Activated naive CD8-positive, alpha-beta T cell treated with anti-CD3 and anti-CD28 coated beads for 36 hours (primary cell): ENCODE results near the gene SELENOW. TPM values are rescaled to one million over a fixed set of nuclear protein-coding genes. Genes with fewer than 3 reads are reported as not detected.
"Not testable (repeated sequence)": the region's sequence is repeated elsewhere in the genome, so short reads cannot be mapped to it uniquely, and the experiment has no call there.

Experiments used
- DNase-seq: peaks from one replicate; pipeline ENCODE4 v3.0.0; 2021
- H3K27ac Mint-ChIP-seq: one replicate; pipeline ENCODE4 v1.8.0; 2022; ENCODE audit warnings: mild to moderate bottlenecking, moderate library complexity, mixed read lengths
- H3K27me3 Mint-ChIP-seq: one replicate; pipeline ENCODE4 v1.8.0; 2022; ENCODE audit warnings: mild to moderate bottlenecking, mixed read lengths
- H3K36me3 Mint-ChIP-seq: one replicate; pipeline ENCODE4 v1.8.0; 2021; ENCODE audit warnings: mild to moderate bottlenecking, mixed read lengths
- H3K4me1 Mint-ChIP-seq: one replicate; pipeline ENCODE4 v1.8.0; 2021; ENCODE audit warnings: mixed read lengths
- H3K4me3 Mint-ChIP-seq: one replicate; pipeline ENCODE4 v1.8.0; 2022; ENCODE audit warnings: mild to moderate bottlenecking, moderate library complexity, mixed read lengths
- H3K9me3 Mint-ChIP-seq: one replicate; pipeline ENCODE4 v1.8.0; 2022; ENCODE audit warnings: mixed read lengths
- total RNA-seq, 2 experiments: library from RNA; stranded (reverse); gene quantifications; one replicate each; pipeline ENCODE4 v1.2.3, GENCODE V29; 2021

The SELENOW gene
- total RNA-seq, 2 experiments from 2014 or later, result 99.1 to 107 TPM

DNA sequence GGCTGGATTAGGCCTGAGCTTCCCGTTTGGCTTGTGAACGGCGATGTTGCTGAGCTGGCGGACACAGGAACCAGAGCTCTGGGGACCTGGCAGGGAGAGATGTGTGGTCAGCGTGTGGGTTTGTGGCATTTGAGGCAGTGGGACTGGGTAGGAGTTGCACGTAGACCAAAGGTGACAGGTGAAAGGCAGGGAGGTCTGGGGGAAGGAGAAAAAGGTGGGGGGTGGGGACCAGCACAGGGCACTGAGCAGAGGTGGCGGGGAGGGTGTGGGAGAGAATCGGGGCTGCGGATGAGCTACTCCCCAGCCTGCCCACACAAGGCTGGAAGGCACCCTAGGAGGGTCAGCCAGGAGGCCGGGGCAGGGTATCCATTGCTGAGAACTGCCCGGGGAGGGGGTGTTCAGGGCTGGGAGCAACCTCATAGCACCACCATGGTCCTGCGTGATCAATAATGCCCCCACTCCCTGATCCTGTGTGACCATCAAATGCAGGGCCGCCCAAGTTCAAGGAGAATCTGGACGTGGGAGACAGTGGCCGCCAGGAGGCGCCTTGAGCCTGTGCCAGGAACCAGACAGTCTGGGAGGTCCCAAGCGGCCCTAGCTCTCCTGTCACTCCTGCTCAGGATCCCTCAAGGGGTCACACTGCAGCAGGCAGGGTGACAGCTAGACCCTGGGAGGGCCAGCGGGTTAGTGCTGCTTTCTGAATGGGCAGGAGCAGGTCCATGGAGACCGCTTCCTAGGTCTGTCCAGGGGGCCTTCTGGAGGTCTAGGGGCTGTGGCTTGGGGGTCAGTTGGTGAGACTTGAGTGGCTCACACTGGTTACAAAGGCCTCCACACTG lies 12.8 kb upstream of the SELENOW start:
- DNase-seq, result peak; percentile 38
- Mint-ChIP-seq H3K36me3 (no peaks in the 10 kb centered on the region), H3K4me1 (no peaks in the 10 kb centered on the region), H3K27me3 (no peaks in the 10 kb centered on the region), H3K4me3 (no peak overlapping the region), H3K27ac (no peak overlapping the region), H3K9me3 (no peaks in the 10 kb centered on the region)

DNA sequence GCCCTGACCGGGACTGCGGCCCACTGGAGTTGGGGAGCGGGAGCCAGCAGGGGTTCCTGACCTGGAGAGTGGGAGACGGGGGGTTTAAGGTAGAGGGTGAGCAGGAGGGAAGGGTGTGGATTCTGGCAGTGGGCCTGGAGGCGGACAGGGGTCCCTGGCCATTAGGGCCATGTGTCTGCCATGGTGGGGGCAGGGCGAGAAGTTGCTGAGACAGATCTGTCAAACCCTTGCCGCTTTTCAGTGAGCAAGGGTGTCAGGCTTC lies 12.2 kb upstream of the SELENOW start:
- no peak for DNase-seq

DNA sequence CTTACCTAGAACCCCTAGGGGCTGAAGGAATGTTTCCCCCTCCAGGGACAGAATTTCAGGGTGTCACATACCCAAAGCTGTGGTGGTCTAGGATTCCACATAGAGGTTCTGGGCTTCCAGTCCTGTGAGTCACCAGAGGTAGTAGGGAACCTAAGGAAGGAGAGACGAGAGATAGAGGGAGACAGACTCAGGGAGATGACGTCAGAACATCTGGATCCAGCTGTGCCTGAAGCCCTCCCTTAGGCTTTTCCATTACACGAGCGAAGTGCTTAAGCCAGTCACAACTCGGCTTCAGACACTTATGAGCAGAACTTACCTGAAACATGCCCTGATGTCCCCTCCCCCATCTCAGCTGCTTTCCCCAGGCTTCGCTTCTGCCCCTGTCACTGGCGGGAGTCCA lies 11.8 kb upstream of the SELENOW start:
- no peak overlapping the region for H3K4me3 Mint-ChIP-seq
- no peaks in the 10 kb centered on the region for H3K4me1 Mint-ChIP-seq
- H3K27ac Mint-ChIP-seq, result no peak overlapping the region
- no peaks in the 10 kb centered on the region for H3K36me3 Mint-ChIP-seq
- no peaks in the 10 kb centered on the region for H3K27me3 Mint-ChIP-seq
- no peaks in the 10 kb centered on the region for H3K9me3 Mint-ChIP-seq
- no peak for DNase-seq

More for the DNA sequence above, 12.2 kb upstream of the SELENOW start:
- Mint-ChIP-seq H3K4me3 (no peak overlapping the region), H3K27ac (no peak overlapping the region), H3K27me3 (no peaks in the 10 kb centered on the region), H3K4me1 (no peaks in the 10 kb centered on the region), H3K36me3 (no peaks in the 10 kb centered on the region), H3K9me3 (no peaks in the 10 kb centered on the region)

DNA sequence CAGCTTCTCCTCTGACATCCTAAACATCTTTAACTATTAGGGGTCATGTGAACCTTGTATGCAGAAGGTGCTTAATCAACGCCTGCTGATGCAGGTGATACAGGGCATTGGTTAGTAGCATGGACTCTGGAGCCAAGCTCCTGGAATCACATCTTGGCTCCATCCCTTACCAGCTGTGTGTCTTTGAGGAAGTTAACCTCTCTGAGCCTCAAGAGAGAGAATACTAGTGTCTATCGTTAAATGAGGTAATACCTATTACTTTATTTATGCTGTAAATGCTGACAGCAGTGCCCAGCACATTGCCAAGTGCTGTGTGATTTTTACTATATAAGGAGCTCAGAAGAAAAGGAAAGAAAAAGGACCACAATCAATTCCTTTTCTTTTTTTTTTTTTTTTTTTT lies 11.2 kb upstream of the SELENOW start:
- Mint-ChIP-seq H3K9me3 (no peaks in the 10 kb centered on the region), H3K27me3 (no peaks in the 10 kb centered on the region), H3K4me1 (no peaks in the 10 kb centered on the region), H3K27ac (no peak overlapping the region), H3K36me3 (no peaks in the 10 kb centered on the region), H3K4me3 (no peak overlapping the region)
- no peak for DNase-seq

DNA sequence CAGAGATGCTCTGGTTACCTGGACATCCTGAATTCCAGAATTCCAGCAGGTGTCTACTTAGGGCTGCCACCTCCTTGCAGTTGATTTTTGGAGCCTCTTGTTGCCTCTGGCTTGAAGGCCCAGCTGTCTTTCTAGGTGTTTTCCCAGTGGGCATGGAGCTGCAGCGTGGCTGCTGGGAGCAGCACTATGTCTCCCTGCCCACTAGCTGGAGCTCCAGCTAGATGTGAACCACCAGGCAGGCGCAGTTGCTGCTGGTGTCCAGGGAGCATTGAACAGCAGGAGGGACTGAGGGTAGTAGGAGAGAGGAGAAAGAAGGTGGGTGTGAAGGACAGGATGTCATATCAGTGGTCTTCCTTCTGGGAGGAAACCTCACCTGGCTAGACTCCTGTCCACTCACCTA lies 9.9 kb upstream of the SELENOW start:
- H3K4me1 Mint-ChIP-seq, result no peaks in the 10 kb centered on the region
- no peak overlapping the region for H3K4me3 Mint-ChIP-seq
- no peaks in the 10 kb centered on the region for H3K9me3 Mint-ChIP-seq
- no peak for DNase-seq
- no peaks in the 10 kb centered on the region for H3K36me3 Mint-ChIP-seq
- H3K27ac Mint-ChIP-seq, result no peak overlapping the region
- H3K27me3 Mint-ChIP-seq, result no peaks in the 10 kb centered on the region

DNA sequence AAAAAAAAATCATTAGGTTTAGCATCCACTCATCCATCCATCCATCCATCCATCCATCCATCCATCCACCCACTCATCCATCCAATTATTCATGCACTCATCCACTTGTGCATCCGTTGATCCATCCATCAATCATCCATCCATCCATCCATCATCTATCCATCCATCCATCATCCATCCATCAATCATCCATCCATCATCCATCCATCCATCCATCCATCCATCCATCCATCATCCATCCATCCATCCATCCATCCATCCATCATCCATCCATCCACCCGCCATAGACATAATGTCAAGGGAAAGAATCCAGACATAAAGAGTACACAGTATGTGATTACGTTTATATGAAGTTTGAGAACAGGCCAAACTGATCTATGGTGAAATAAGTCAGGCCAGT lies 9.0 kb upstream of the SELENOW start:
- Mint-ChIP-seq H3K36me3 (no peaks in the 10 kb centered on the region), H3K4me1 (no peaks in the 10 kb centered on the region), H3K4me3 (no peak overlapping the region), H3K27ac (no peak overlapping the region), H3K27me3 (no peaks in the 10 kb centered on the region), H3K9me3 (no peaks in the 10 kb centered on the region)
- no peak for DNase-seq

DNA sequence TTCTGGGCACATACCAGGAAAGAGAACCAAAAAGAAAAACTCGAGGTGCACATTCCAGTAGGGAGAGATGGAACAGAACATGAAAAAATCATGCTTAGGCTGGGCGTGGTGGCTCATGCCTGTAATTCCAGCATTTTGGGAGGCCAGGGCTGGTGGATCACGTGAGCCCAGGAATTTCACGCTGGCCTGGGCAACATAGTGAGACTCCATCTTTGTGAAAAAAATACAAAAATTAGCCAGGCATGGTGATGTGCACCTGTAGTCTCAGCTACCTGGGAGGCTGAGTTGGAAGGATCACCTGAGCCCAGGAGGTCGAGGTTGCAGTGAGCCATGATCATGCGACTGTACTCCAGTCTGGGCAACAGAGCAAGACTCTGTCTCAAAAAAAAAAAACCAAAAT lies 7.2 kb upstream of the SELENOW start:
- not testable (repeated sequence) for DNase-seq, H3K36me3 Mint-ChIP-seq, H3K4me3 Mint-ChIP-seq, H3K9me3 Mint-ChIP-seq, H3K4me1 Mint-ChIP-seq, H3K27me3 Mint-ChIP-seq, H3K27ac Mint-ChIP-seq

DNA sequence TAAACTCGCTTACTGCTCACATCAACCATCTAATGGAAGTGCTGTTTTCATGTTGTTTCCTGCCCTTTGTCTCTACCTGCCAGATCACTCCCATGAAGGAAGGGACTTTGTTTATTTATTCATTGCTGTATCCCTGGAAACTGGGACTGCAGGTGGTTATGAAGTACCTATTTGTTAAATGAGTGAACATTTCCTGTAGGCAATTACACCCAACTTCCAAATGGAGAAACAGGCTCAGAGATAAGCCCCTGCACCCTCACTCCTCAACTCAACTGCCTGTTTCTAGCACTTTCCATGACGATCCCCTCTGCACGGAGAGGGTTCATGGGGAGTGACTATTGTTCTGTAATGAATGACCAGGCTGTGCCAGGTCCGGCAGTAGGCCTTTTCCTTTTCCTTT lies 1.9 kb upstream of the SELENOW start:
- no peak overlapping the region for H3K27ac Mint-ChIP-seq
- H3K36me3 Mint-ChIP-seq, result peaks cover 15% of the 10 kb centered on the region
- H3K9me3 Mint-ChIP-seq, result no peaks in the 10 kb centered on the region
- no peak overlapping the region for H3K4me3 Mint-ChIP-seq
- no peak for DNase-seq
- H3K27me3 Mint-ChIP-seq, result no peaks in the 10 kb centered on the region
- peaks cover 9% of the 10 kb centered on the region for H3K4me1 Mint-ChIP-seq

DNA sequence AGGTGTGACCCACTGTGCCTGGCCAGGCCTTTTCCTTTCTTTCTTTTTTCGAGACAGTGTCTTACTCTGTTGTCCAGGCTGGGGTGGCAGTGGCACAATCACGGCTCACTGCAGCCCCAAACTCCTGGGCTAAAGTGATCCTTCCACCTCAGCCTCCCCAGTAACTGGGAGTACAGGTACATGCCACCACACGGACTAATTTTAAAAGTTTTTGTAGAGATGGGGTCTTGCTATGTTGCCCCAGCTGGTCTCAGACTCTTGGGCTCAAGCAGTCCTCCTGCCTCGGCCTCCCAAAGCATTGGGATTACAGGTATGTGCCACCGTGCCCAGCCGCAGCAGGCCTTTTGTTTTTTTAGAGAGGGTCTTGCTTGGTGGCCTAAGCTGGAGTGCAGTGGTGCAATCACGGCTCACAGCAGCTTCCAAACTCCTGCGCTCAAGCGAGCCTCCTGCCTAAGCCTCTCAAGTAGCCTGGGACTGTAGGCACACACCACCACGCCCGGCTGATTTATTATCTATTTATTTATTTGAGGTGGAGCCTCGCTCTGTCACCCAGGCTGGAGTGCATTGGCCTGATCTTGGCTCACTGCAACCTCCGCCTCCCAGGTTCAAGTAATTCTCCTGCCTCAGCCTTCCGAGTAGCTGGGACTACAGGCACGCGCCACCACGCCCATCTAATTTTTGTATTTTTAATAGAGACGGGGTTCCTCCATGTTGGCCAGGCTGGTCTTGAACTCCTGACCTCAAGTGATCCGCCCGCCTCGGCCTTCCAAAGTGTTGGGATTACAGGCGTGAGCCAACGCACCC lies 1.1 kb upstream of the SELENOW start:
- H3K4me1 Mint-ChIP-seq, H3K9me3 Mint-ChIP-seq, DNase-seq, H3K27me3 Mint-ChIP-seq: not testable (repeated sequence)
- Mint-ChIP-seq H3K27ac (peak overlapping the region; percentile 90), H3K4me3 (peak overlapping the region; percentile 97), H3K36me3 (peaks cover 18% of the 10 kb centered on the region)

DNA sequence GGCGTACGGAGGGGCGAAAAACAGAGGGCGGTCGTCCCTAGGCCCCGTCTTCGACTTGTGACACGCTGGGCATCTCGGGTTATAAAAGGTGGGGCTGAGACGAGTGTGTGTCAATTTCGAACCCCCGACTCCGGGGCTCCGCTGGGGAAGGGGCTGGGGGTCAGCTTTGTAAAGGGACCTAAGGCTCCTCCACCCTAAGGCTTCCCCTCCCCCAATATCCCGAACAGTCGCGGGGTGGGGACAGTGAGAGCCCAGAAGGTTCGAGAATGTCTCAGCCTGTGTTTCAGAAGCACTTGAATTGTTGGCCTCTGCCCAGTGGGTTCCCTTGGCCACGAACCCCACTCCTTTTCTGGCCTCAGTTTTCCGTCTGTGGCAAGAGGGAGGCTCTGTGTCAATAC lies 450 bp downstream of the SELENOW start:
- DNase-seq, result no peak
- Mint-ChIP-seq H3K9me3 (no peaks in the 10 kb centered on the region), H3K4me1 (peaks cover 9% of the 10 kb centered on the region), H3K36me3 (peaks cover 20% of the 10 kb centered on the region), H3K4me3 (peak overlapping the region; percentile 97), H3K27ac (peak overlapping the region; percentile 90), H3K27me3 (no peaks in the 10 kb centered on the region)

DNA sequence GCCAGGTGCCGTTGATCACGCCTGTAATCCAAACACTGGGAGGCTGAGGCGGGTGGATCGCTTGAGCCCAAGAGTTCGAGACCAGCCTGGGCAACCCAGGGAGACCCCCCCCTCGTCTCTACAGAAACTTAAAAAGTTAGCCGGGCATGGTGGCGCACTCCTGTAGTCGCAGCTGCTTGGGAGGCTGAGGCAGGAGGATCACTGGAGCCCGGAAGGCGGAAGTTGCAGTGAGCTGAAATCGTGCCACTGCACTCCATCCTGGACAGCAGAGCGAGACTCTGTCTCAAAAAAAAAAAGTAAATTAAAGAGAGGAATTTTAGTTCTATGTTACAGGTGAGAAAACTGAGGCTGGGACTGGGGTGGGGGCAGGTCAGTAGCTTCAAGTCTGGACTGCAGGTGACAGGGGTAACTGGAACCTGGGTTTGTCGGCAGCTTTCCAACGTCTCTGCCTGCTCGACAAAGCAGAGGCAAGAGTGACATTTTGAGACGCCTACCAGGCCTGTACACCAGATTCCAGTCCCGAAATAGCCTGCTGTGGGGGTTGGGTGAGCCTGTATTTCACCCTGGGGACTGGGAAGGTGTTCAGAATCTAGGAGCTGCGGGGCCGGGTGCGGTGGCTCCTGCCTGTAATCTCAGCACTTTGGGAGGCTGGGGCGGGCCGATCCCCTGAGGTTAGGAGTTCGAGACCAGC lies 1.2 kb downstream of the SELENOW start:
- H3K27me3 Mint-ChIP-seq, result no peaks in the 10 kb centered on the region
- DNase-seq, result no peak
- H3K4me1 Mint-ChIP-seq, result peaks cover 9% of the 10 kb centered on the region
- no peaks in the 10 kb centered on the region for H3K9me3 Mint-ChIP-seq
- H3K36me3 Mint-ChIP-seq, result peaks cover 20% of the 10 kb centered on the region
- peak overlapping the region; percentile 90 for H3K27ac Mint-ChIP-seq
- H3K4me3 Mint-ChIP-seq, result peak overlapping the region; percentile 97

DNA sequence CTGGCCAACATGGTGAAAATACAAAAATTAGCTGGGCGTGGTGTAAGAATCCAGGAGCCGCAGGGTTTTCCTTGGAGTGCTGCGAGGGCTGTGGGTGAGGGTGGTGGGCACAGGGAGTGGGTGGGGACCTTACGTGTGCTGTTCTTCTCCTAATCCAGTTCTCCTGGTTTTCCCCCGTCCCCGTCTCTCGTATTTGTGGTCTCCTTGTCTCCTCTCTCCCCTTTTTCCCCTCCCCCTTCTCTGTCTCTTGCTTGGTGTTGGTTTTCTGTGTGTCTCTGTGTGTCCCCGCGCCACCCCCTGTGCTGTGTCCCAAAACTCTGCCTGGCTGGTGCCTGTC lies 1.7 kb downstream of the SELENOW start:
- no peak for DNase-seq
- H3K36me3 Mint-ChIP-seq, result peaks cover 20% of the 10 kb centered on the region
- H3K4me1 Mint-ChIP-seq, result peaks cover 9% of the 10 kb centered on the region
- H3K27me3 Mint-ChIP-seq, result no peaks in the 10 kb centered on the region
- H3K9me3 Mint-ChIP-seq, result no peaks in the 10 kb centered on the region
- H3K27ac Mint-ChIP-seq, result peak overlapping the region; percentile 50
- peak overlapping the region; percentile 97 for H3K4me3 Mint-ChIP-seq

DNA sequence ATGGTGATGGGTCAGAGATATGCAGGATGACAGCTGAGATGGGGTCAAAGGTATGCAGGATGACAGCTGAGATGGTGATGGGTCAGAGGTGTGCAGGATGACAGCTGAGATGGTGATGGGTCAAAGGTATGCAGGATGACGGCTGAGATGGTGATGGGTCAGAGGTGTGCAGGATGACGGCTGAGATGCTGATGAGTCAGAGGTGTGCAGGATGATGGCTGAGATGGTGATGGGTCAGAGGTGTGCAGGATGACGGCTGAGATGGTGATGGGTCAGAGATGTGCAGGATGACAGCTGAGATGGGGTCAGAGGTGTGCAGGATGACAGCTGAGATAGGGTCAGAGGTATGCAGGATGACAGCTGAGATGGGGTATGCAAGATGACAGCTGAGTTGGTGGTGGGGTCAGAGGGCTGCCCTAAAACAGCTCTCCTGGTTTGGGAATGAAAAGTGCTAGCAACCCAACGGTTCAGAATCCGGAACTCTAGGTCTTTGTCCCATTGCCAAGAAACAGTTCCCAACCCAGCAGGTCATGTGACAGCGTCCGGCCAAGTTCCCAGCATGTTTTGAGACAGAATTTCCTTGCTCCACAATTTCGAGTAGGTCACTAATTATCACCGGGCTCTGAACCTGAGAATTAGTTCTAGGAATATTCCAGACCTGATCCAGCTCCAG lies 3.2 kb downstream of the SELENOW start:
- Mint-ChIP-seq H3K27ac (no peak overlapping the region), H3K4me1 (peaks cover 9% of the 10 kb centered on the region), H3K36me3 (peaks cover 20% of the 10 kb centered on the region), H3K4me3 (no peak overlapping the region), H3K27me3 (no peaks in the 10 kb centered on the region), H3K9me3 (no peaks in the 10 kb centered on the region)
- no peak for DNase-seq

DNA sequence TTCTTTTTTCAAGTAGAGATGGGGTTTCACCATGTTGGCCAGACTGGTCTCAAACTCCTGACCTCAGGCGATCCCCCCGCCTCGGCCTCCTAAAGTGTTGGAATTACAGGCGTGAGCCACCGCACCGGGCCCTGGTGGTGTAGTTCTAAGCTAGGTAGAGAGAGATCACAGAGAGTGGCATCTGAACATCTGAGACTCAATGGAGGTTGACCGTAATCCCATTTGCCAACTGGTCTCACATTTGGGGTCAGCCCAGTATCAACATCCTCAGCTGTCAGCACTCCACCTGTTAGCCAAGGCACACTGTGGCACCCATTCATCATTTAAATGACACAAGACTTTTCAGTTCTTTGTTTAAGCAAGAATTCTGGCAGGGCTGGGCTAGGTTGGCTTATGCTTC lies 8.1 kb downstream of the SELENOW start:
- peaks cover 4% of the 10 kb centered on the region for H3K36me3 Mint-ChIP-seq
- no peaks in the 10 kb centered on the region for H3K9me3 Mint-ChIP-seq
- no peak overlapping the region for H3K27ac Mint-ChIP-seq
- no peak for DNase-seq
- peaks cover 6% of the 10 kb centered on the region for H3K4me1 Mint-ChIP-seq
- H3K4me3 Mint-ChIP-seq, result no peak overlapping the region
- no peaks in the 10 kb centered on the region for H3K27me3 Mint-ChIP-seq

DNA sequence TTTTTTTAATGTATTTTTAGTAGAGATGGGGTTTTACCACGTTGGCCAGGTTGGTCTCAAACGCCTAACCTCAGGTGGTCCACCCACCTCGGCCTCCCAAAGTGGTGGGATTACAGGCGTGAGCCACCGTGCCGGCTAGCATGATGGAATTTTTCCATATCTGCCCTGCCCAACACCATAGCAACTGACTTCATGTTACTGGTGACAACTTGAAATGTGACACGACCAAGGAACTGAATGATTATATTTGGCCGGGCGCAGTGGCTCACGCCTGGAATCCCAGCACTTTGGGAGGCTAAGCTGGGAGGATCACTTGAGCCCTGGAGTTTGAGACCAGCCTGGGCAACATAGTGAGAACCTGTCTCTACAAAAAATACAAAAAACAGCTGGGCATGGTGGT lies 8.8 kb downstream of the SELENOW start:
- not testable (repeated sequence) for DNase-seq, H3K36me3 Mint-ChIP-seq, H3K27me3 Mint-ChIP-seq, H3K4me3 Mint-ChIP-seq, H3K27ac Mint-ChIP-seq, H3K9me3 Mint-ChIP-seq, H3K4me1 Mint-ChIP-seq
